GM23338 (cell line): ENCODE data around the gene TLE2. TPM values are rescaled to one million over a fixed set of nuclear protein-coding genes. Genes with fewer than 3 reads are reported as not detected.

ENCODE experiments used
- ATAC-seq: fragments of 200-7000 bp; cut with Tn5 transposase; 3 replicates; pipeline ENCODE4 v1.9.1; 2020
- DNase-seq: peaks from one replicate; pipeline ENCODE4 v3.0.0-alpha.2; 2015; ENCODE audit warnings: low spot score
- H2AFZ ChIP-seq: fragments of 200-600 bp; sonication (generic); 2 replicates; pipeline ENCODE4 v1.8.0; 2016; ENCODE audit warnings: antibody characterized with exemption, mild to moderate bottlenecking, moderate library complexity
- H3F3A ChIP-seq: fragments of 200-600 bp; sonication (generic); replicated peaks from 2 replicates; pipeline ENCODE4 v1.8.0; 2017; ENCODE audit warnings: antibody characterized with exemption, mixed run types, low read depth
- H3K27ac ChIP-seq: fragments of 200-600 bp; sonication (generic); 2 replicates; pipeline ENCODE4 v1.6.1; 2016; ENCODE audit warnings: low read depth
- H3K27me3 ChIP-seq: fragments of 200-600 bp; sonication (generic); 2 replicates; pipeline ENCODE4 v1.8.0; 2016; ENCODE audit warnings: mild to moderate bottlenecking, mixed run types, moderate library complexity; ENCODE audit not compliant: insufficient read depth
- H3K36me3 ChIP-seq: fragments of 200-600 bp; sonication (generic); 2 replicates; pipeline ENCODE4 v1.8.0; 2016; ENCODE audit warnings: mild to moderate bottlenecking; ENCODE audit not compliant: insufficient read depth
- H3K4me1 ChIP-seq: fragments of 200-600 bp; sonication (generic); 2 replicates; pipeline ENCODE4 v1.8.0; 2016; ENCODE audit warnings: mild to moderate bottlenecking, moderate library complexity; ENCODE audit not compliant: insufficient read depth
- H3K4me2 ChIP-seq: fragments of 200-600 bp; sonication (generic); 2 replicates; pipeline ENCODE4 v1.7.1; 2017; ENCODE audit warnings: mixed run types
- H3K4me3 ChIP-seq: fragments of 200-600 bp; sonication (generic); 2 replicates; pipeline ENCODE4 v1.6.1; 2016; ENCODE audit warnings: mixed run types
- H3K79me2 ChIP-seq: fragments of 200-600 bp; sonication (generic); replicated peaks from 2 replicates; pipeline ENCODE4 v1.8.0; 2017; ENCODE audit warnings: mild to moderate bottlenecking; ENCODE audit not compliant: insufficient read depth
- H3K9me2 ChIP-seq: fragments of 200-600 bp; sonication (generic); 2 replicates; pipeline ENCODE4 v1.8.0; 2017; ENCODE audit not compliant: insufficient read depth
- H4K20me1 ChIP-seq: fragments of 200-600 bp; sonication (generic); replicated peaks from 2 replicates; pipeline ENCODE4 v1.8.0; 2017; ENCODE audit warnings: mild to moderate bottlenecking; ENCODE audit not compliant: insufficient read depth
- H3K27ac Mint-ChIP-seq: 2 replicates; pipeline ENCODE4 v1.8.0; 2020; ENCODE audit warnings: inconsistent platforms, mild to moderate bottlenecking, moderate library complexity, mixed read lengths
- H3K27me3 Mint-ChIP-seq: 3 replicates; pipeline ENCODE4 v1.8.0; 2022; ENCODE audit warnings: low read depth, mild to moderate bottlenecking, moderate library complexity, mixed read lengths, inconsistent platforms; ENCODE audit not compliant: insufficient read depth, poor library complexity
- H3K36me3 Mint-ChIP-seq: 3 replicates; pipeline ENCODE4 v1.8.0; 2021; ENCODE audit warnings: low read depth, mild to moderate bottlenecking, inconsistent platforms, moderate library complexity, mixed read lengths
- H3K4me1 Mint-ChIP-seq: 3 replicates; pipeline ENCODE4 v1.8.0; 2020; ENCODE audit warnings: mild to moderate bottlenecking, inconsistent platforms, mixed read lengths
- H3K4me3 Mint-ChIP-seq: 3 replicates; pipeline ENCODE4 v1.8.0; 2021; ENCODE audit warnings: moderate library complexity, mild to moderate bottlenecking, inconsistent platforms, mixed read lengths
- H3K9me3 Mint-ChIP-seq: 3 replicates; pipeline ENCODE4 v1.8.0; 2020; ENCODE audit warnings: moderate library complexity, mild to moderate bottlenecking, inconsistent platforms, mixed read lengths
- CREB1 ChIP-seq: fragments of 250-450 bp; sonication (Bioruptor Pico); IDR thresholded peaks from 2 replicates; pipeline ENCODE4 v1.5.0; 2020; ENCODE audit warnings: low read depth, mild to moderate bottlenecking, moderate library complexity
- ETS1 ChIP-seq: IDR thresholded peaks from 2 replicates; pipeline ENCODE4 v1.6.1; 2016; ENCODE audit warnings: antibody characterized with exemption
- EZH2 ChIP-seq: fragments of 200-600 bp; sonication (generic); IDR thresholded peaks from one replicate; pipeline ENCODE4 v1.8.0; 2017; ENCODE audit warnings: antibody characterized with exemption, mild to moderate bottlenecking, low read depth; ENCODE audit not compliant: unreplicated experiment
- EZH2phosphoT487 ChIP-seq: fragments of 200-600 bp; sonication (generic); IDR thresholded peaks from one replicate; pipeline ENCODE4 v1.8.1; 2018; ENCODE audit warnings: antibody characterized with exemption; ENCODE audit not compliant: unreplicated experiment
- NANOG ChIP-seq: IDR thresholded peaks from 2 replicates; pipeline ENCODE4 v1.6.1; 2016; ENCODE audit warnings: antibody characterized with exemption, borderline replicate concordance
- REST ChIP-seq: IDR thresholded peaks from one replicate; pipeline ENCODE4 v1.6.1; 2018; ENCODE audit warnings: antibody characterized with exemption; ENCODE audit not compliant: unreplicated experiment
- STAT1 ChIP-seq: IDR thresholded peaks from one replicate; pipeline ENCODE4 v1.6.1; 2016; ENCODE audit warnings: antibody characterized with exemption; ENCODE audit not compliant: unreplicated experiment
- ZNF114 ChIP-seq: fragments of 250-450 bp; sonication (Bioruptor Pico); IDR thresholded peaks from 2 replicates; pipeline ENCODE4 v1.5.0; 2020; ENCODE audit warnings: mild to moderate bottlenecking, moderate library complexity
- ZNF331 ChIP-seq: fragments of 250-450 bp; sonication (Bioruptor Pico); IDR thresholded peaks from 2 replicates; pipeline ENCODE4 v1.5.0; 2020; ENCODE audit warnings: low read depth, mild to moderate bottlenecking, moderate library complexity
- polyA plus RNA-seq: library from polyadenylated mRNA; unstranded; fragments of >200 nt; fragmentation: Nextera tagmentation; extraction: Ambion mirVana; gene quantifications from 2 replicates; pipeline ENCODE4 v1.2.1, GENCODE V29; 2016
- total RNA-seq: library from RNA; depleted of rRNA; stranded (reverse); fragments of >200 nt; shearing (Covaris generic); gene quantifications from 2 replicates; pipeline ENCODE4 v1.2.3, GENCODE V29; 2014

The TLE2 gene
- total and polyA plus RNA-seq, 2 experiments from 2014 or later, result 5.2 to 22.8 TPM

- Mint-ChIP-seq H3K4me3 (no peak overlapping the region; the same call in 2 of the 3 replicates), H3K4me1 (peaks cover 25% of the 10 kb centered on the region), H3K27ac (no peak overlapping the region), H3K27me3 (peaks cover 37% of the 10 kb centered on the region), H3K36me3 (no peaks in the 10 kb centered on the region; the same call in 2 of the 3 replicates), H3K9me3 (peaks cover 3% of the 10 kb centered on the region; the same call in 1 of the 3 replicates)
- Histone ChIP-seq H3K4me3 (no peak overlapping the region), H3K4me2 (no peak overlapping the region), H3K4me1 (peaks cover 18% of the 10 kb centered on the region), H3K79me2 (no peaks in the 10 kb centered on the region), H2AFZ (no peak overlapping the region), H3K36me3 (no peaks in the 10 kb centered on the region), H3K27me3 (peaks cover 24% of the 10 kb centered on the region), H3F3A (peaks cover 22% of the 10 kb centered on the region), H3K27ac (no peak overlapping the region), H3K9me2 (no peaks in the 10 kb centered on the region), H4K20me1 (no peaks in the 10 kb centered on the region)
- no peak for DNase-seq
- ATAC-seq, result no peak
- TF ChIP-seq CREB1 (CRISPR knock-in tag), result no peak
- TF ChIP-seq NANOG, result no peak
- TF ChIP-seq STAT1, result no peak
- TF ChIP-seq ETS1, result no peak
- no peak for TF ChIP-seq EZH2phosphoT487
- TF ChIP-seq REST, result no peak
- no peak for TF ChIP-seq EZH2
These were observed 10.0 kb upstream of the TLE2 start for GRCh38 chr19:3039125-3039524.

- Histone ChIP-seq H3K36me3 (no peaks in the 10 kb centered on the region), H3F3A (peaks cover 22% of the 10 kb centered on the region), H2AFZ (no peak overlapping the region), H4K20me1 (no peaks in the 10 kb centered on the region), H3K4me1 (peaks cover 18% of the 10 kb centered on the region), H3K27ac (no peak overlapping the region), H3K4me2 (no peak overlapping the region), H3K9me2 (no peaks in the 10 kb centered on the region), H3K79me2 (no peaks in the 10 kb centered on the region), H3K27me3 (peaks cover 33% of the 10 kb centered on the region), H3K4me3 (no peak overlapping the region)
- Mint-ChIP-seq H3K27me3 (peaks cover 47% of the 10 kb centered on the region), H3K4me1 (peaks cover 29% of the 10 kb centered on the region), H3K36me3 (no peaks in the 10 kb centered on the region; the same call in 1 of the 3 replicates), H3K4me3 (no peak overlapping the region), H3K9me3 (peaks cover 3% of the 10 kb centered on the region; the same call in 1 of the 3 replicates), H3K27ac (no peak overlapping the region)
- ATAC-seq, result no peak
- DNase-seq, result no peak
- TF ChIP-seq CREB1 (CRISPR knock-in tag) (no peak), ZNF114 (CRISPR knock-in tag) (no peak), NANOG (no peak), EZH2phosphoT487 (no peak), REST (no peak), ZNF331 (no peak)
These were observed 9.1 kb upstream of the TLE2 start for GRCh38 chr19:3038214-3038613.
